Measurements from ENCODE around the gene S100A3.
A peak's percentile ranks its signal among the peaks of the same experiment; 100 is the strongest.

Gene S100A3

DNA sequence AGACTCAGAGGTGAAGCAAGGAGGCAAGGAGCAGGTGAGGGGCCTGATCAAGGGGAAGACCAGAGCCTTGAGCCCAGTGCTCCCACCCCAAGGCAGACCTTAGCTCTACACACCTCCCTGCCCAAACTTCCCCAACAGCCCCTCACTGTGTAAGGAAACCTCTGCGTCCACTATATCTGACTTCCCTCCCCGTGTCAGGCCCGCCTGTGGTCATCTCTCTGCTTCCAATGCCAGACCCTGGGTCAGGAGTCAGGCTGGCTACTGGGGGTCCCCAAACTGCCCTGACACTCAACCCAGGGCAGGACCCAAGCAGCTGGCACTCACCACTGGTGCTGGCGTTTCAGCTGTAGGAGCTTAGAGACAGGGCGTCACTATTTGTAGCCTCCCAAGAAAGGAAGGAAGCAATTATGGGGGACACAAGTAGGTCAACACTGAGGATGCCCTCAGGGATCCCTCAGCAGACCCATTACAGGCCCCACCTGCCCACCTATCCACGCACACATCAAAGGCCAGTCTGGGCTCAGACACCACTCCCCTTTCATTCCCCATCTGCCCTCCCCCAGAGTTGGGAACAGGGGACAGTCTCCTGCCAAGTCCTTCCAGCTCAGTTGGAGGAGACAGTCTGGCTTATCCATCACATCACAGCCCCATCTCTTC is 811 bp upstream of the S100A3 start:
- DNase-seq: no peak

- DNase-seq: no peak
Measured at GRCh38 chr1:153547560-153548551, 1.2 kb downstream of the S100A3 start.

DNA sequence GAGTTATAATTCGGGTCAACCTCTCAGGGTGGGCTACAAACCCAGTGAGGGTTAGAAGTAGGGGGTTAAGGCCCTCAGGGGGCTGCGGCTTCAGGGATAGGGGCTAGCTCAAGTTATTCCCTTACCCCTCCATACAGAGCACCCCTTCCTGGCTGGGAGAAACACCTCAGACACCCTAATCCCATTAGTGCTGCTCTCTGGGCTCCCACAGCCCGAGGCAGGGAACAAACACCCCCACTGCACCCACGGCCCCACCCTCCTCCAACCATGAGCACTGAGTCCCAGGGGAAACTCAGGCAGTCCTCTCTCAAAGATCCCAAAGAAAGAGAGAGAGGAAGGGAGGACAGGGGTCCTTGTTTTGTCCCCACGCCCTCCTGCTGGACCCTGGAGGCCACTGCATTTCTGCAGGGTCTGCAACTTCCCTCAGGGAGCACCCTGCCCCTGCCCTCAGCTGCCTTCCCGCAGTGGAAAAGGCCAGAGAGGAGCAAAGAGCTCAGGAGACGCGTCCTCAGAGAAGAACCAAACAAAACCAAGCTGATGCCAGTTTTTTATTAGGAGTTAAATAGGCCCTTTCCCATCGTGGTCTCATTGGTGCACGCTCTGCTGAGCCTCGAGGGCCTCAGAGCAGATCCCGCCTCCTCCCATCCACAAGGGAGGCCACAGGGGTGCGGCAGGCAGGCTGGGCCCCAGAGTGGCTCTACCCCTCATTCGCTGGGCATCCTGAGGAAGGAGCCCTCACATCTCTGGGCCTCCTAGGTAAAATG is 2.1 kb downstream of the S100A3 start:
- no peak for DNase-seq

DNA sequence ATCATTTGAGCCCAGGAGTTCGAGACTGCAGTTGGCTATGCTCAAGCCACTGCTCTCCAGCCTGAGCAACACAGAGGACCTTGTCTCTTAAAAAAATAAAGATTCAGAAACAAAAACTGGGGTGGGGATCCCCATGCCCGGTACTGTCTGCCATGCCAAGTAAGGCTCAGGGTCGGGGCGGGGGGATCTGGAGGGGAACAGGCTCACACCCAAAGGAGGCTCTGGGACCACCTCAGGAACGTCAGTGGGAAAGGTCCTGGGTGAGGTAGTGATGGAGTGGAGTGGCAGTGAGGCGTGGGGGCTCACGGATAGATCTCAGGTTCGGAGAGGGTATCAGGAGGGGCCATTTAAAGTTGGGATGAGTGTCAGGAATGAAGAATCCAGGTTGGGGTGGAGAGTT is 2.7 kb downstream of the S100A3 start:
- no peak for DNase-seq

DNA sequence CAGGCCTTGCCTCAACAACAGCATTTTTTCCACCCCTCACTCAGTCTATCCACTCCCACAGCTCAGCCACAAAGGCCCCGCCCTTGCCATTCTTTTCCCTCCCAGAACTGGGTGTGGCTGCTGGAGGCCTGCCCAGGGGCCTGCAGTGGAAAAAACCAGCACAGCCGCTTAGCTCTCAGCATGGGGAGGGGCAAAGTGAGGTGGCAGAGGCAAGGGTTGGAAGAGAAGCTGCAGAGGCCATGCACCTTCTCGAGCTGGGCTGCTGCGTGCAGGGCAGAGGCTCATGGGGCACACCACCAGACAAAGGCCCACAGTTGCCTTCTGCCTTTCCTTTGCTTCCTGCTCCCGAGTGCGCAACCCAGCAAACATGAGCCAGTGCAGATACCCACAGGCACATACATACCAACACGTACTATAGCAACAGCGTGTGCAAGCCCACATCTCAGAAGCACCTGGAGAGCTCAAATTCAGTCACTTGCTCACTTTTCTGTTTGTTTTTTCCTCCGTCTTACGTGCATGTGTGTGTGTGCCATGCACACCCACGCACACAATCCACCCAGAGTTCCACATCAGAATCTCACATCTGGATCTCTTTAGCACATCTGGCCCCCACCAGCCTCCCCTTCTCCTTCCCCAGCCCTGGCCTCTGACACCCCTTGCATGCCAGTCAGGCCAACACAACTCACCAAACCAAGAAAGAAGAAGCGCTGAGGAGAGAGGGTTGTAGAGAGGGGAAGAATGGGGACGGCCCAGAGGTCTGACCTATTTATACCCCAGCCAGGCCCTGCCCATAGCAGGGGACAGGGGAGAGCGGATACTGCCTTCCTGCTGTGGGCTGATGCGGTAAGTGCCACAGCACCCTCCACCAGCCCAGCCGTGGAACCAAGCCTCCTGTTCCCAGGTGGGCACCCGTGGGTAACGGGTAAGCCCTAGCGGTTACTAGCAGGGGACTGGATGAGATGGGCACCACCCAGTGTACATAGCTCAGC is 3.7 kb downstream of the S100A3 start, which contains the start of gene S100A4:
Gene S100A4 (minus strand): TSS at position 740 of the 989 bp plus-strand sequence. CDS start 1,012 bp downstream, outside the sequence.
- peak in 32 of 56 donors; percentile 8 to 73 (median 24) for DNase-seq

GRCh38 chr1:153544453-153545066 is 4.5 kb downstream of the S100A3 start:
- DNase-seq: no peak

- no peak for DNase-seq
Measured at GRCh38 chr1:153543736-153544135, 5.3 kb downstream of the S100A3 start.

- no peak for DNase-seq
Measured at GRCh38 chr1:153542956-153543711, 5.9 kb downstream of the S100A3 start.

DNA sequence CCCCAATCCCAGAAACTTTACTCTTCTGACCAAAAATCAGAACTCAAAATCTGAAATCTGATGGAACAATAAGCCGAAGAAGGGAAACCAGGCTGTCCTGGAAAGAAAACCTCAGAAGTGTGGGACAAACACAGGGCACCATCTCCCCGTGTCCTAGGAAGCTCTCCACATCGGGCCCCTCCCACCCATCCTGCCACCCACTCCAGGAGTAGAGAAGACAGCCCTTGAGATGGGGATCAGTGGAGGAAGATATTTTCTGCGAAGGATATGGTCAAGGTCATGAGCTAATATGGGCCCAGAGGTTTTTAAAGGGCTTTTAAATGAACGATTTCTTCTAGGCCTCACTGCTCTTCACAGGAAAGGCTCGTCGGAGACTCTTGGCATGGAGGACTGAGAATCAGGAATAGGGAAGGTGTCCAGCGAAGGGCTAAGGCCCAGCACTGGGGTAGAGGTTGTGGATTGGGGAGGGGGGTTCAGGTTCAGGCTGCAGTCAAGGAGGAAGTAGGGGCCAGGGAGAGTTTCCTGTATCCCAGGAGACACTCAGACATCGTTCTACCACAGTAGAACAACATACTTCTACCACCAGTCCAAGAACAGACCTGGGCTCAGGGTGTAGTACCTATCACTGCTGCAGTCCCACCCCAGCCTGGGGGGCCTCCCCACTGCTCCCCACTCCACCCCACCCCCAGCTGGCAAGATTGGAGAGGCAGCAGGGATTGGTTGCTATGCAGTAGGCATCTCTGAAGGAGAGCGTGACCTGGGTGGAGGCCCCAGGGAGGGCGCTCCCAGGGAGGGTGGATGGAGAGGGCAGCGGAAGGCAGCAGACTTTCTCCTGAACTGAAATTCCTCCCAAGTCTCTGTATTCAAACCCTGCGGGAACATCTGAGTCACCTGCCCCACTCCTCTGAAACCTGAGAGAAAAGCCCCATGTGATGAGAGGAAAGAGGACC is 7.1 kb downstream of the S100A3 start:
- no peak for DNase-seq

GRCh38 chr1:153540394-153541361 is 8.4 kb downstream of the S100A3 start, which contains the start of gene S100A5:
S100A5 (minus strand) TSS chr1:153540934; CDS start chr1:153540191, 743 bp downstream.
- no peak for DNase-seq

DNA sequence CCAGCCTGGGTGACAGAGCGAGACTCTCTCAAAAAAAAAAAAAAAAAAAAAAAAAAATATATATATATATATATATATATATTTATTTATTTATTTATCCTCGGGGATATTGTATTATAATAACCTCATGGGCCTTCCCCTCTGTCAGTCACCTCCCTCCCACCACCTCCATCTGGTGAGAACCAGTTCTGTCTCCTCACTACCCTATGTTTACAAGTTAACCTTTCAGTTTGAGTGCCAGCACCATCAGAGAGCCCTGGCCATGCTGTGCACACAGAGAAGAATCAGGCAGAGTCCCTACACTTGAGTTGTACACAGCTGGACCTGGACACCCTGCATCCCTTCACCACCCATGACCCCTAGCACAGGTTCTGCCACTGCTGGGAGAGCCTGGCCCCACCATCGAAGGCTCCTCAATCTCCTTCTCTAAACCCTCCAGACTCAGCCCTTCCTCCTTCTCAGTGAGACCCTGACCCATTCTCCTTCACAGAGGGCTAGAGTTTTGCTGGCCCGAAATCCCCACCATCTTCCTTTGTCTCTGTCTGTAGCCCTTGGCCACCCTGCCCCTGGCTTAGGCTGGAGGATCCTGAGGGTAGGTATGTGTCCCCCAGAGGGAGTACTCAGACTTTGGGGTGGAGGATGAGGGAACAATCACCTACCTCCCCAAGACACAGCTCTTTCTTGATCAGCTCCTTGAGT is 9.5 kb downstream of the S100A3 start:
- no peak for DNase-seq

DNA sequence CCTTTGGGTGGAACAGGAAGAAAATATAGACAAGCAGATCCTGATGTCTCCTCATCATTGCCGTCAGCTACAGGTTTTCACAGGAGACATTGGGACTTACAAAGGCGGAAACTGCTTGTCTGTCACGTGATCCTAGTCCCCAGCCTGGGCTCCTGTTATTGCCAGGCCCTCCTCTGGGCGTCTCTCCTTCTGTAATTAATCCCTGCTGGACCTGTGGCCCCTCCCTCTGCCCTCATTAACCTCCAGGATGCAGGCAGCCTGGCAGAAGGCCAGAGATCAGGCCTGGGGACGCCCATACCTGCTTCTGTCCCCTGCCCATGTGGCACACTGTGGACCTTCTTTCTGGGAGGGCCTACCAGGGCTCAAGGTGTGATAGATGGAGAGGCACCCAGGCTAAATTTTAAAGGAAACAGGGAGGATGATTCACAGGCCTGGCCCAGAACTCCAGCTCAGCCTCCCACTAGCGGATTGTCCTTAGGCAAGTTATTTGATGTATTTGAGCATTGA is 10.7 kb downstream of the S100A3 start:
- DNase-seq: no peak

GRCh38 chr1:153537376-153537730 is 11.7 kb downstream of the S100A3 start:
- no peak for DNase-seq

- DNase-seq: no peak
Measured at GRCh38 chr1:153536671-153537375, 12.2 kb downstream of the S100A3 start.
